Renal cortical epithelial cell (primary cell): Measurements from ENCODE around the gene GRIN2A. TPM values are rescaled to one million over a fixed set of nuclear protein-coding genes. Genes with fewer than 3 reads are reported as not detected.

Experiments used
- DNase-seq: peaks from one replicate; pipeline ENCODE4 v3.0.0-alpha.2; 2011; ENCODE audit warnings: low read depth
- total RNA-seq: library from RNA; depleted of rRNA; stranded (reverse); fragments of >200 nt; gene quantifications from 2 replicates; pipeline ENCODE4 v1.2.3, GENCODE V29; 2014

GRIN2A gene
- total RNA-seq, 1 donor from 2014 or later, result 0.15 TPM

DNA sequence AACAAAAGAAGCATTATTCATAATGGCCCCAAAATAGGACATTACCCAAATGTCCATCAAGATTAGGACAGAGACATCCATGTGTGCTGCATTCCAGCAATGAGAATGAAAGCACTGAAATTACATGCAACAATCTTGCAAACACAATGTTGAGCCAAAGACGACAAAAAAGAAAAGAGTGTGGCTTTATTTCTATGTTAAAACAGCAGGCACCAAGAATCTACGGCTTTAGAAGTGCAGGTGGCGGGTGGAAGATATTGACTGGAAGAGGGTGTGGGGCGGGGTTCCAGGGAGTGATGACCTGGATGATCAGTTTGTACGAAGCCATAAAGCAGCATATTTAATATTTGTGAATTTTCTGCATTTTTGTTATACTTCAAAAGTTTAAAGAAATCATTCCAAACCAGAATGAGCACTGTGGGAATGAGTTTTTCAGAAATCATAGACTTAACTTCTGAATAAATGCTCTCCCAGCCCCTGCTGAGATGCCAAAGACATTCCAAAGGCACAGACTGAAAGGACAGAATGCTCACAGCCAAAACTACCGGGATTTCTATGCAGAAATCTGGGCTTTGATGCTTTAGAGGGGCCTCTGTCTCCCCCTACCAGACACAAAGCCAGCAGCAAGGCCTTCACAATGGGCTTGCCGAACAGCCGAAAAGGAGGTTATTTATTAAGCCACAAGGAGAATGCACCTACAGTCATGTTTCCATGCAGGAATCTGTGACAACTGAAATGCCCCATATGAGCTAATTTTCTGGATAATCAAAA lies 361.6 kb downstream of the GRIN2A start:
- DNase-seq, result no peak

DNA sequence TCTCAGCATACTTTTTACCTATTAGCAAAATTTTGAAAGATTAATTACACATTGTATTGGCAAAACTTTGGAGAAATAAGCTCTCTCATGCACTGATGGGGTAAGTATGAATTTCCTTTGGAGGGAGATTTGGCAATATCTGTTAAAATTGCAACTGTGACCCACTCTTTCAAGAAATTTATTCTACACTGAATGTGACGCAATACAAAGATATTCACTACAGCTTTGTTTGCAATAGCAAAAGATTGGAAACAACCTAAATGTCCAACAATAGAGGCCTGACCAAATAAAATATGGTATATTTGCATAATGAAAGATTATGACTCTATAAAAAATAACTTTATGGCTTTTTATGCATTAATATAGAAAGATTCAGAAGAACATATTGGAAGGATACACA lies 363.5 kb downstream of the GRIN2A start:
- DNase-seq, result no peak

DNA sequence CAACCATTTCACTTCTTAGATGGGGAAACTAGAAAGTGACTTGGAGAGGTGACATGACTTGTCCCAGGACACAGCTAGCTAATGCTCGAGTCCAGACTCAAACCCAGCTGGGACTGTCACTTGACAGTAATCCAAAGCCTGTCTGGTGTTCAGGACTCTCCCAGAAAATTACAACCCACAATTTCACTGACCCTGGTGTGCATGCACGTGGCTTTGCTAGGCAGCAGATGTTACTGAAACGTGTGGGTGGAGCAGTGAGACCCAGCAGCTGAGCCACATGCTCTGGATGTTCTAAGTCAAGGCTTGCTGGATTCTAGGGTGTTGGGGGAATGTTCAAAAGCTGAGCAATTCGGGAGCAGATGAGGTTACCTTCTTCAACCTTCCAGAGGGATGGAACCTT lies 364.6 kb downstream of the GRIN2A start:
- no peak for DNase-seq

DNA sequence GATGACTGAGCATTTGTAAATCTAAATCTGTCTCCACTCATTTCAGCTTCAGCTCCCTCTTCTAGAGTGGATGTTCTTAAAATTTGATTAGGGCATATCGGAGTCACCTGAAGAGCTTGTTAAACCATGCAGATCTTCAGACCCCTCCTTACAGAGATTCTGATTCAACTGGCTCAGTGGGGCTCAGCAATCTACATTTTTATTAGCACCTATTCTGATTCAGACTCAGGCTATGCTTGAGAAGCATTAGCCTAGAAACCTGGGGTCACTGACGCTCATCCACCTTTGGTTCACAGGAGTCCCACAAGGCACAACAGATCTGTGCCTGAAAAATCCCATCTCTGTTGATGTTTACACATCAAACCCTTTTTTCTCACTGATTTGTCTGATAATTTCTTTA lies 365.6 kb downstream of the GRIN2A start:
- DNase-seq, result no peak

DNA sequence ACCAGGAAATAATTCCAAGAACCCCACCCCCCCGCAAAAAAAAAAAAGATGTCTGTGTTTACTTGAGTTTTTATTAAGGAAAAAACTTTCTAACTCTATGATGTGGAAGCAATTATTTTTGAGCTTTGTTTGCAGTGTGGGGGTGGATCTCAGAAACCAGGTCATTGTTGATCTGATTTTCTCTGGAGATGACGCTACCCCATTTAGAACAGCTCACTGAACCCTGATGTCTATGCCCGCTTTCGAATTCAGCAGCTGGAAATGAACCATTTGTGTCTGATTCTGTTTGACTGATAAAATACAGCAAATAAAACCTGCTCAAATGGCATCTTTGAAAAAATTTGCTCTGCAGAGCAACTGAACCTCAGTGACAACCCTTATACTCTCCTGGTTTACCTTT lies 368.6 kb downstream of the GRIN2A start:
- no peak for DNase-seq

DNA sequence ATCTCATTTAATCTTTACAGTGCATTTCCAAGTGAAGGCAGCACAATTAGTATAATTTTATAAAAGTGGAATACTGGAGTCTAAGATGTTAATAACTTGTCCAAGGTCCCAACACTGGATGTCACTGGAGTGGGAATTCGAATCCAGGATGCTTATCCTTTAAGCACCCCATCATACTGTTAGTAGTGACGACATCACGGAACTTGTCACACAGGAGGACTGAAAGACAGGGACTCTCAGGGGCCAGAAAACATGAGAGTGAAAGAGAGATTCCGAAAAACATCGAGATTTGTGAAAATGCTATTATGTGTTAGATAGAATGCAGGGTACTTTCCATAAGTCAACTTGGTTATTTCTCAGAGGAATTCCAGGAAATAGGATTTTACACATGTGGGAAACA lies 374.0 kb downstream of the GRIN2A start:
- no peak for DNase-seq

DNA sequence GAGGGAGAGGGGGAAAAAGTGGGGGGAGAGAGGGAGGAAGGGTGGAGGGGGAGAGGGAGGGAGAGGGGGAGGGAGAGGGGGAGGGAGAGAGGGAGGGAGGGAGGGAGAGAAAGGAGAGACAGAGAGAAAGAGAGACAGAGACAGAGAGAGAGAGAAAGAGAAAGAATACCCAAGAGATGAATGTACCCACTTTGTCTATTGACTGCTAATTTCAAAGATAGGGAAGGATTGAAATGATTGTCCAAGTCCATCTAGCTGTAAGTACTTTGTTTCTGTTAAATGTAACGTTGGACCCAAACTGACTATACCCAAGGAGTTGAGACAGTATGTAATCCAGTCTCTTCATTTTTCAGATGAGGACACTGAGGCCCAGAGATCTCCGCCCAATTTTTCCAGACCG lies 374.9 kb downstream of the GRIN2A start:
- DNase-seq, result no peak

DNA sequence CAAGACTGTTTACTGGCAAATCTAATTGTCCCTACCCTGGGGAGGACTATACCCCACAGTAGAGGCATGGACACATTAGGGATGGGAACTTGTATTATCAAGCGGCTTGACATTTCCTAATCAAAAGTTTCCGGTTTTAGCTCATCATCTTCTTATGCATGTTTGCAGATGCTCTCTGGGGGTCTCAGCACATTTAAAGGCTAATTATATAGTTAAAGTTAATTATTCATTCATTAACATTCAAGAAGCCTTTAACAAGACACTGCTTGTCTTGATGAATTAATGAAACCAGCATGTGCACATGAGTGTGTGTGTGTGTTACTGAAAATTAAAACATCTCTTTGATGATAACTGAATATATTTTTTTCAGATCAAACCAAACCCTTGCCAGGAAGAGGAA lies 377.1 kb downstream of the GRIN2A start:
- no peak for DNase-seq

DNA sequence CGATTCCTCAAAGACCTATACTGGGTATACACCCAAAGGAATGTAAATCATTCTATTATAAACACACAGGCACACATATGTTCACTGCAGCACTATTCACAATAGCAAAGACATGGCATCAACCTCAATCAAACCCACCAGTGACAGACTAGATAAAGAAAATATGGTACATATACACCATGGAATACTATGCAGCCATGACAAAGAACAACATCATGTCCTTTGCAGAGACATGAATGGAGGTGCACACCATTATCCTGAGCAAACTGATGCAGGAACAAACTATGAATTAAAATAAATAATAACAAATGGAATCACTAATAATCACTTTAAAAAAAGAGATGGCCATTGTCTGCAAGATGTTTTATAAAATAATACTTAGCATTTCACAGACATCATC lies 380.1 kb downstream of the GRIN2A start:
- DNase-seq, result no peak

DNA sequence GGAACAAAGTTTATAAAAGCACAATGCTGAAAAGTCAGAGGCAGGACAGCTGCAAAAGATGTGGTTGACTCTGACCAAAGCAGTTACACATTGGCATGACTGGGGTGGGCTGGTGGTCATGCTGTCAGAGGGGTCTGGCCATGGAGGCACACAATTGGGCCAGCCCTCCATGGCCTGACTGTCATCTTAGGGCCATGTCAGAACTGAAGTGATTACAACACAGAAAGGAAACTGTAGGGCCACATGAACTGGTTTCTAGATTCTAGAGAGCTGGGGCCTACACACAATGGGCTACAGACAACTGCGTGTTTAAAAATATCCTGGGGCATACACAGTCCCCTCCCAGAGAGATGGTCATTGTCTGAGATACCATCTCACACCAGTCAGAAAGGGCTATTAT lies 380.6 kb downstream of the GRIN2A start:
- DNase-seq, result no peak

DNA sequence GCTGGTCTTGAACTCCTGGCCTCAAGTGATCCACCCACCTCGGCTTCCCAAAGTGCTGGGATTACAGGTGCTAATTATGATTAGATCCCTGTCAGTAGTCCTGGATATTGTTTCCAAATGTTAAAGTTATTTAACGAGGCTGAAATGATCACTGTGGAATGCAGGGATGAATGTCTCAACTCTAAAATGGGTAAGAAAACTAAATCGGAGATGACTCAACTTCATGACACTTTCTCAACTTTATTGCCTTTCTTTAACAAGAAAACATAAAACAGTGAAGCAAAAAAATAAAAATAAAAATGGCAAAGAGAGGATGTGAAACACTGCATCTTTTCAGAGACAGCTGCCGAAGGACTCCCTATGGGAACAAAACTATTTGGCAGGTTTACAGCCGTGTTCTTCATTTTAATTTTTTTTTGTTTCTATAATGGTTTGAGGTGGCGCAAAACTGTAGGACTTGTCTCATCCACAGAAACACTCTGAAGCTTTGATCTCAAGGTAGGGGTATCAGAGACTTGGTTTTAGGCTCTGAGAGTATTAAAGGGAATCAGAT lies 382.0 kb downstream of the GRIN2A start:
- DNase-seq, result no peak

DNA sequence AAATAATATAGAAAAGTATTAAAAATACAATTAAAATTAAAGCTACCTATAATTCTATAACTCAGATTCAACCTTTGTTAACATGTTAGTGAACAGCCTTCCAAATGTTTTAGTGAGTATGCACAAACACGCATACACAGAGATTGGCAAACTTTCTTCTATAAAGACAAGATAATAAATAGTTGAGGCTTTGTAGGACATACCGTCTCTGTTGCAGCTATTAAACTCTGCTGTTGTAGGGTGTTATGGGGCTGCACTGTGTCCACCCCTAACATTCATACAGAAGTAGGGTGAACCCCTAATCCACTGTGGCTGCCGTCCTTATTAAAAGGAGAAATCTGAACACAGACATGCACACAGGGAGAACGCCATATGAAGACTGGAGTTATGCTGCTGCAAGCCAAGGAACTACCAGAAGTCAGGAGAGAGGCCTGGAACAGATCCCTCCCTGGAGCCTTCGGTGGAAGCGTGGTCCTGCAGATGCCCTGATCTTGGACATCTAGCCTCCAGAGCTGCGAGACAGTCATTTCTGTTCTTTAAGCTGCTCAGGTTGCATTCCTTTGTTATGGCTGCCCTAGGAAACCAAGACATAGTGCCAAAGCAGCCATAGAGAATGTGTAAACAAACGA lies 383.2 kb downstream of the GRIN2A start:
- no peak for DNase-seq

DNA sequence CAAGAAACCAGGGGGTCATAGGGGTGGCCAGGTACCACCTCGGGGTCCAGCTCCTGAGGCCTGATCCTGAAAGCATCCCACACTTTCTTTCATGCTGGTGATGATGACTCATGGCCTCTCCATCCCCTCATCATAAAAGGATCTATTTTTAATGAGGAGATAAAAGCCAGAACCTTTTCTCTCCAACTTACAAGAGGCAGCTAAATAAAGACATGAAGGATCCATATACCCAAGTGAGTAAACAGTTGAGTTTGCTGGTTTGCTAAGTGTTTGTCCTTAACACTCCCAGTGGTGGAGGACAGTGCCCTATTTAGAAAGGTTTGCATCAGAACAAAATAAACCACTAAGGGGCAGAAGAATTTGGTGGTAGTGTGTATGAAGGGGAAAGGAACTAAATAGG lies 383.8 kb downstream of the GRIN2A start:
- DNase-seq, result no peak

DNA sequence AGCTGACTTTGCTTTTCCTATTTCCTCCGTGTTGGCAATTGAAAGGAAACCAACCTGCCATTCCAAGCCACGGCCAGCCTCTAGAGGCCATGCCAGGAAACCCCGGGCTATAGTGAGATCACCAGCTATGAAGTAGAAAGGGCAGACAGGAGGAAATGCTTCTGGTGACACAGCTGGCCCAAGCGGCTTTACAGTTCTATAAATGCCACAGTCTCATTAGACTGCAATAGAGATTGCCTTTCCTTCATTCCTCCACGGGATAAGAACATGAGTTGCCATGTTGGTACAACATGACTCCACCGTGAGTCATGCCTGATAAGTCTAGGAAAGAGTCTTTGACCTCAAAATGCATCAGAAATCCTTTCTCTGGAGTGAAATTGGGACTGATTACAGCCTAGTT lies 384.9 kb downstream of the GRIN2A start:
- DNase-seq, result no peak

DNA sequence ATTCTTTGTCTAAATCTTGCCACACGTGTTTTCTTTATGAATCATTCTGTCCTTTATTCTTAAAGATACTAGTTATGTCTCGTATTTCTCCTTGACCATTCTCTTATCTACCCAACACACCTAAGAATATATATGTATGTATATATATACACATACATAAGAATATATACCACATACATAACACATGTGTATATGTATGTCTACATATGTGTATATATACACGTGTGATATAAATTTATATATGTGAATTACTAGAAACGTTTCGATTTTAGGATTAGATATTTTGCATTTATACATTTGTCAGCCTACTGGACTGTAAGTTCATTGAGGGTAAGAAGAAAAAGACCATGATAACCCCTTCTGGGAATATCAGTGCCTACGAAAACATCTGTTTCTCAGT lies 388.6 kb downstream of the GRIN2A start:
- DNase-seq, result no peak

DNA sequence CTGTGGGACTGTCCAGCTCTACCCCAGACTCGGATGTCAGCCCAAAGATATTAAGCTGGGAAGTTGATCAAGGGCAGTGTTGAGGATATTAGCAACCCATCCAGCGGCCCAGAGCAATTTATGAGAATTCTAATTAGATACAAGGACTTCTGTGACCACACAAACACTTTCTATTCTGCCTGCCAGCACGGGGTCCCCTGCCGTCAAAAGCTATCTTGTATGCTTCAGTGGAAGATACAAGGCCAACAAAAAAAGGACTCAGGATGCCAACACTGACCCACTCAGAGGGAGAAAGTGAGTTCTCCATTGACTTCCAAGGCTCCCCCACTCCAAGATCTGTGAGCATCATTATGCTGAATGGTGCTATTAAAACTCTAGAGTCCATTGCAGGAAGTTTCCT lies 390.7 kb downstream of the GRIN2A start:
- no peak for DNase-seq

DNA sequence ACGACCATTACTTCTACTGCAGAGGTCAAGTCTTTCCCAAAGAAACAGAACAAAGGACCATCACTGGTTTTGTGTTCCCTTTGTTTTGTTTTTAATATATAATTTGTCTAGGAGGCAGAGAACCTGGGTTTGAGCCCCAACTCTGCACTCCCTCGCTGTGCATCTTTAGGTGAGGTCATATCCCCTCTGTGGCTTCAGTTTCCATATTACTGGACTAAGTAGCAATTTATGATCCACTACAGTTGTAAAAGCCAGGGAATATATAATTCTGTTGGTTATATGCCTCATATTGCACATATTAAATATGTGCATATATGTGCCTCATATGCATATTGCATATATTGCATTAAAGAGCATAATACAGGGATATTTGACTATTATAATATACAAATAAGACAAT lies 392.0 kb downstream of the GRIN2A start:
- DNase-seq, result no peak

DNA sequence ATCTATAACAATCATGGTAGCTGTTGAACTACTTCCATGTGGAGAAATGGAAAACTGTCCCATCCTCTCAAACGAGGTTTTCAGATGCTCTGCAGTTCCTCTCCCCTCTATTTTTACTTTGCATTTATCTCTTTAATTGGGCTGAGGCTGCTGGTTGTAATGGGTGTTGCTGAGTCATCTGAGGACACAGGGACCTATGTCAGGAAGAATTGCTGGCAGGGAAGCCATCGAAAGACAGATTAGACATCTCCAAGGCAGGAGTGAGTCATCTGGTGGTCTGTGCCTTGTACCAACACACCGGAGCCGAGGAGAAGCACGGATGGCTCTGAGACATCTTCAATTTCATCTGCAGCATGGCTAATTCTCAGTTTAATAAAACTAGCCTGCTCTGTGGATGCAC lies 394.5 kb downstream of the GRIN2A start:
- no peak for DNase-seq

DNA sequence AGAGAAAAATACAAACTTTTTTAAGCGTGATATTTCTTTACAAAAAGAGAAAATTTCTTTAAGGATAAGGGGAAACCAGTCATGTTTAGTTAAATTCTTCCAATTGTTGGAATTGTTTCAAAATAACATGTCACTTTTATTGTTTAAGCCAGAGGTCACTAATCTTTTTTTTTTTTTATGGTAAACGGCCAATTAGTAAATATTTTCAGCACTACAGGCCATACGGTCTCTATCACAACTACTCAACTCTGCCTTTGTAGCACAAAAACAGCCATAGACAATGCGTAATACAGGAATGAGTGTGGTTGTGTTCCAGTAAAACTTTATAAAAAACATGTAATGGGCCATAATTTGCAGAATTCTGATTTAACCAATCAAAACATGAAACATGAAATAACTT lies 401.4 kb downstream of the GRIN2A start:
- no peak for DNase-seq

DNA sequence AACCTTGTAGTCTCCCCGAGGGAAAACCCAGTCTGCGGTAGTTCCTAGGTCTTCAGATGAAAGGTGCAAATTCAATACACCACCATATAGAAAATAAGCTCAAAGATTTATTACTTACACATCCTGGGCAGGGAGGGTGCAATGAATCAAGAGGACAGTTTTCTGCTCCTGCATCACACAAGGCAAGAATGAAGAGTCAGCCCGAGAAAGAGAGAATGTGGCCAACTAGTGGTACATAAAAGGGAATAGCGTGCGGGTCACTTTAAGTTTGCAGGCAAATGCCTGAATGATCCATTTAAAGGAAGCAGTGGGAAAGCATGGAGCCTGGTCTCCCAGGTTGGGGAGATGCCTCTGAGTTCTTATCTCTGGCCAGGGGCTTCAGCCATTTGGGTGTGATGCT lies 403.4 kb downstream of the GRIN2A start:
- DNase-seq, result no peak

DNA sequence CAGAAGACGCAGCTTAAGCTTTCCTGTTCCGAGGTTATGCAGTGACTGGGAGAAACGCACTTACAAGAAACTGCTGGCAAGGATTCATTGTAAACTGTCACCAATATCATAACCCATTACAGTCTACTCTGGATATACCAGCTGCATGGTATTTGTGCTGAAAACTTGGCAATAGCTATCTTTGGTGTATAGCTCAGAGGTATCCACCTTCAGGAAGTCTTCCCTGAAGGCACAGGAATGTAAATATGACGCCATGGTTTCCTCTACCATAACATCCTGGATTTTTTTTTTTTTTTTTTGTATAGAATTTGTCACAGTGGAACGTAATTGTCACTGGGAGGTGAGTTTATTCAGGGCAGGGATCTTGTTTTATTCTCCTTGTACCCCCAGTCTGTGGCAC lies 406.2 kb downstream of the GRIN2A start:
- DNase-seq, result no peak

DNA sequence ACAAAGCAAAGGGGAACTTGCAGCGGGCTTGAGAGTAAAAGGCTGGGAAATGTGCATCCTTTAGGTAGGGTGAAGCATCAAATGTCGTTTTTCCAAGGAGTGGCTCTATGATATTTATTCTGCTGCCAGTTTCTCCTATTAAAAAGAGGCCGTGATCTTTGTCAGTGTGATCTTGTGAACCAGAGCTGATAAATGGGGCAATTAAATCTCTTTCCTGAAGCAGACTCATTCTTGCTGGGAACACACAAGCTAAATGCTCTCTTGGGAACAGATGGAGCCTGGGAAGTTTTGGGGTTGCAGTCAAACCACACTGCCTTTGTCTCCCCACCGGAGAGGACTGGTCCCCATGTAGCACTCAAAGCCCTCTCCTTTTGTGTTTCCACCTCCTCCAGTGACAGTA lies 408.9 kb downstream of the GRIN2A start:
- DNase-seq, result no peak

DNA sequence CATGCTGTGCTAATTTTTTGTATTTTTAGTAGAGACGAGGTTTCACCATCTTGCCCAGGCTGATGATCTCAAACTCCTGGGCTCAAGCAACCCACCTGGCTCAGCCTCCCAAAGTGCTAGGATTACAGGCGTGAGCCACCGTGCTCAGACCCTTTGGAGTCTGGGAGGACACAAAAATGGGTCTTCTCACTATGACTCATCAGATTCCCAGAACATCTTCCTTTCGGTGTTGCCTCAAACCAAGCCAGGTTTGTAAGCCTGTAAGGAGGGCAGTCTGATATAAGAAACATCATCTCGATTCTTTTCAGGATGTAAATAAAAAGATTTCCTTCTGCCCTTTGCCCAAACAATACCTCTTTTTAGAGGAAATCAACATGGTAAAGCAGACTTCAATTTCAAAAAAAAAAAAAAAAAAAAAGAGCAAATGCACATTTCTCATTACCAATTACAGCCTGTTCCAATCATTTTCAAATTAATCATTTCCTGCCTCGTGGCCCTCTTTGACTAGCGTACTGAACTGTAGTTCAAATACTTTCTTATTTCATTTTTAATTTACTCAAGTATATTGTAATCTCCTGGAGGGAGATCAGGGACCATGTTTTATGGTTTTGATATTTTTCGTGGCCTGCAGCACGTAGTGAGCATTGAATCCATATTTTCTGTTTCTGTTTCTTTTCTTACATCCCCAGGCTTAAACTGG lies 409.6 kb downstream of the GRIN2A start:
- no peak for DNase-seq
